GM12864 (cell line): ENCODE measurements around the gene MAP4.
"Not testable (repeated sequence)": the region's sequence is repeated elsewhere in the genome, so short reads cannot be mapped to it uniquely, and the experiment has no call there.

ENCODE experiments used
- DNase-seq: peaks from one replicate; pipeline ENCODE4 v3.0.0-alpha.2; 2011; ENCODE audit warnings: low read depth
- H3K4me3 ChIP-seq: 2 replicates; pipeline ENCODE4 v1.5.1; 2011; ENCODE audit warnings: mild to moderate bottlenecking, low read depth, low read length, control low read depth
- CTCF ChIP-seq: IDR thresholded peaks from 2 replicates; pipeline ENCODE4 v1.5.1; 2011; ENCODE audit warnings: low read depth, mild to moderate bottlenecking, moderate library complexity, low read length, control low read depth, inconsistent platforms; ENCODE audit errors: missing control alignments

MAP4 gene

GRCh38 chr3:47891613-47892005 lies 124.6 kb downstream of the MAP4 start:
- H3K4me3 ChIP-seq: no peak overlapping the region
- TF ChIP-seq CTCF: no peak
- no peak for DNase-seq

- no peak overlapping the region for H3K4me3 ChIP-seq
- TF ChIP-seq CTCF: no peak
- DNase-seq: no peak
Measured at GRCh38 chr3:47890828-47891612, 125.2 kb downstream of the MAP4 start.

- H3K4me3 ChIP-seq: no peak overlapping the region
- DNase-seq: no peak
- TF ChIP-seq CTCF: no peak
Measured at GRCh38 chr3:47890126-47890827, 125.9 kb downstream of the MAP4 start.

- no peak for TF ChIP-seq CTCF
- no peak overlapping the region for H3K4me3 ChIP-seq
- DNase-seq: no peak
Measured at GRCh38 chr3:47888986-47889757, 127.0 kb downstream of the MAP4 start.

- not testable (repeated sequence) for H3K4me3 ChIP-seq, DNase-seq
Measured at GRCh38 chr3:47887991-47888390, 128.2 kb downstream of the MAP4 start.

GRCh38 chr3:47885168-47885567 lies 131.0 kb downstream of the MAP4 start:
- no peak overlapping the region for H3K4me3 ChIP-seq
- TF ChIP-seq CTCF: no peak
- DNase-seq: no peak

GRCh38 chr3:47884603-47885002 lies 131.6 kb downstream of the MAP4 start:
- no peak for TF ChIP-seq CTCF
- peak; percentile 15 for DNase-seq
- no peak overlapping the region for H3K4me3 ChIP-seq
